HL-60/S4 (cell line): ENCODE measurements around the gene NDUFA9.

Source experiments
- in situ Hi-C: fragments of 300-500 bp; cut with MboI; formaldehyde crosslinking; loops from 2 replicates; pipeline ENCODE4 v1.14.3; 2022; ENCODE audit warnings: low sequenced_read_pairs

The NDUFA9 gene

GRCh38 chr12:4690760-4691159, 41.8 kb downstream of the NDUFA9 start:
- in situ Hi-C loops, result no loop called here
